HCT116 (cell line): ENCODE results near the gene SYMPK. TPM values are rescaled to one million over a fixed set of nuclear protein-coding genes. Genes with fewer than 3 reads are reported as not detected.

Experiments
- ATAC-seq: fragments of 200-7000 bp; cut with Tn5 transposase; 2 replicates; pipeline ENCODE4 v1.9.1; 2020; ENCODE audit warnings: mild to moderate bottlenecking, moderate library complexity
- BruUV-seq: library from RNA; stranded (reverse); fragments of 400-500 nt; replicated peaks from 2 replicates; lab custom pipeline; 2021; lab: Mats Ljungman, UMichigan
- CTCF ChIA-PET: fragments of 300-600 bp; sonication (Branson Sonifier 250); formaldehyde crosslinking; loops from one replicate; lab custom pipeline; 2021; ENCODE audit warnings: antibody characterized with exemption; lab: Charles Lee
- POLR2A ChIA-PET: fragments of 300-600, 350-600 bp; sonication (Branson Sonifier 250); formaldehyde crosslinking; loops from one replicate; lab custom pipeline; 2021; ENCODE audit warnings: antibody characterized with exemption; lab: Charles Lee
- RAD21 ChIA-PET, 2 experiments: fragments of 300-600 bp; sonication (Branson Sonifier 250); formaldehyde crosslinking; loops; one replicate each; lab custom pipeline; 2023; ENCODE audit warnings: low total read pairs in 2 of 2; ENCODE audit not compliant: uncharacterized antibody in 2 of 2, unreplicated experiment in 2 of 2, low non-redundant PET in 1 of 2; lab: Charles Lee
- DNase-seq: peaks from one replicate; pipeline ENCODE4 v3.0.0-alpha.2; 2010; ENCODE audit warnings: low read depth, low spot score
- H2AFZ ChIP-seq: fragments of 200-600 bp; shearing (Covaris generic), sonication (generic); 2 replicates; pipeline ENCODE4 v1.6.1; 2017; ENCODE audit warnings: low read depth, mixed run types, mixed read lengths, antibody characterized with exemption, low read length; ENCODE audit not compliant: poor library complexity, severe bottlenecking
- H3K27ac ChIP-seq: 2 replicates; pipeline ENCODE4 v1.5.1; 2012; ENCODE audit warnings: low read depth, low read length
- H3K27me3 ChIP-seq: fragments of 200-600 bp; sonication (generic); 2 replicates; pipeline ENCODE4 v1.6.1; 2016; ENCODE audit warnings: mixed run types, low read length, mixed read lengths; ENCODE audit not compliant: insufficient read depth
- H3K36me3 ChIP-seq, 2 experiments: fragments of 200-500 bp in 1 of 2; fragments of 200-600 bp in 1 of 2; sonication (Bioruptor generic) in 1 of 2; sonication (generic) in 1 of 2; 2 replicates each; pipeline versions ENCODE4 v1.5.1 to v1.6.1; 2014 to 2016; ENCODE audit warnings: low read length in 2 of 2, inconsistent platforms in 1 of 2, mixed read lengths in 1 of 2, mixed run types in 1 of 2; ENCODE audit not compliant: insufficient read depth in 2 of 2, control insufficient read depth in 1 of 2
- H3K4me1 ChIP-seq, 2 experiments: fragments of 200-600 bp in 1 of 2; sonication (generic) in 1 of 2; 2 replicates each; pipeline versions ENCODE4 v1.5.1 to v1.6.1; 2012 to 2017; ENCODE audit warnings: low read length in 2 of 2, inconsistent platforms in 1 of 2, mild to moderate bottlenecking in 1 of 2, mixed read lengths in 1 of 2, mixed run types in 1 of 2, moderate library complexity in 1 of 2; ENCODE audit not compliant: insufficient read depth in 2 of 2, control insufficient read depth in 1 of 2
- H3K4me2 ChIP-seq: fragments of 200-600 bp; sonication (generic); 2 replicates; pipeline ENCODE4 v1.6.1; 2017; ENCODE audit warnings: mixed run types, low read length, mixed read lengths
- H3K4me3 ChIP-seq, 2 experiments: fragments of 200-600 bp in 1 of 2; sonication (generic) in 1 of 2; replicated peaks in 1 of 2; 2 replicates each; pipeline ENCODE4 v1.5.1; 2011 to 2016; ENCODE audit warnings: low read length in 2 of 2, control low read depth in 1 of 2, low read depth in 1 of 2, mild to moderate bottlenecking in 1 of 2, mixed read lengths in 1 of 2, mixed run types in 1 of 2
- H3K79me2 ChIP-seq: fragments of 200-600 bp; sonication (generic); 2 replicates; pipeline ENCODE4 v1.6.1; 2017; ENCODE audit warnings: mild to moderate bottlenecking, mixed run types, low read length, moderate library complexity, mixed read lengths; ENCODE audit not compliant: insufficient read depth
- H3K9ac ChIP-seq: fragments of 200-600 bp; sonication (generic); 2 replicates; pipeline ENCODE4 v1.6.1; 2016; ENCODE audit warnings: low read length, mixed read lengths
- H3K9me2 ChIP-seq: fragments of 200-600 bp; sonication (generic), shearing (Covaris generic); 2 replicates; pipeline ENCODE4 v1.6.1; 2017; ENCODE audit warnings: mixed run types, mild to moderate bottlenecking, moderate library complexity; ENCODE audit not compliant: insufficient read depth
- H3K9me3 ChIP-seq, 2 experiments: fragments of 200-500 bp in 1 of 2; fragments of 200-600 bp in 1 of 2; sonication (Bioruptor generic) in 1 of 2; sonication (generic) in 1 of 2; 2 replicates each; pipeline ENCODE4 v1.6.1; 2014 to 2017; ENCODE audit warnings: low read length in 2 of 2, mixed read lengths in 2 of 2, inconsistent platforms in 1 of 2, low read depth in 1 of 2, mild to moderate bottlenecking in 1 of 2, mixed run types in 1 of 2, moderate library complexity in 1 of 2; ENCODE audit not compliant: control insufficient read depth in 1 of 2, insufficient read depth in 1 of 2
- H4K20me1 ChIP-seq: fragments of 200-600 bp; sonication (generic), shearing (Covaris generic); 2 replicates; pipeline ENCODE4 v1.6.1; 2017; ENCODE audit warnings: mixed run types, mild to moderate bottlenecking, moderate library complexity; ENCODE audit not compliant: insufficient read depth
- CBX3 ChIP-seq: IDR thresholded peaks from 2 replicates; pipeline ENCODE4 v1.6.1; 2012; ENCODE audit warnings: low read depth
- EGR1 ChIP-seq: IDR thresholded peaks from 2 replicates; pipeline ENCODE4 v1.6.1; 2012; ENCODE audit warnings: low read depth
- ELF1 ChIP-seq: IDR thresholded peaks from 2 replicates; pipeline ENCODE4 v1.6.1; 2012; ENCODE audit warnings: low read depth, borderline replicate concordance
- EZH2phosphoT487 ChIP-seq: fragments of 200-600 bp; IDR thresholded peaks from 2 replicates; pipeline ENCODE4 v1.6.1; 2018; ENCODE audit warnings: antibody characterized with exemption, borderline replicate concordance
- FOSL1 ChIP-seq: IDR thresholded peaks from 2 replicates; pipeline ENCODE4 v1.6.1; 2012; ENCODE audit warnings: low read depth
- POLR2A ChIP-seq: IDR thresholded peaks from 2 replicates; pipeline ENCODE4 v1.7.0; 2011; ENCODE audit warnings: borderline replicate concordance; ENCODE audit not compliant: insufficient read depth, insufficient read length; ENCODE audit errors: extremely low read depth
- RAD21 ChIP-seq: IDR thresholded peaks from 2 replicates; pipeline ENCODE4 v1.6.1; 2012; ENCODE audit warnings: low read depth, mild to moderate bottlenecking
- SIN3A ChIP-seq: IDR thresholded peaks from 2 replicates; pipeline ENCODE4 v1.6.1; 2012; ENCODE audit warnings: low read depth
- SRF ChIP-seq: IDR thresholded peaks from 2 replicates; pipeline ENCODE4 v1.6.1; 2012; ENCODE audit warnings: low read depth
- TCF7L2 ChIP-seq: IDR thresholded peaks from 2 replicates; pipeline ENCODE4 v1.7.0; 2011; ENCODE audit warnings: borderline replicate concordance, inconsistent platforms; ENCODE audit not compliant: insufficient read depth, insufficient read length; ENCODE audit errors: extremely low read depth
- YY1 ChIP-seq: IDR thresholded peaks from 2 replicates; pipeline ENCODE4 v1.6.1; 2011; ENCODE audit warnings: low read length, low read depth, moderate library complexity, mild to moderate bottlenecking; ENCODE audit not compliant: insufficient replicate concordance; ENCODE audit errors: extremely low read depth
- ZBTB33 ChIP-seq: IDR thresholded peaks from 2 replicates; pipeline ENCODE4 v1.6.1; 2011; ENCODE audit warnings: mild to moderate bottlenecking, low read length, moderate library complexity; ENCODE audit not compliant: insufficient replicate concordance; ENCODE audit errors: extremely low read depth
- ZFX ChIP-seq: fragments of 450-650 bp; IDR thresholded peaks from 2 replicates; pipeline ENCODE4 v1.6.1; 2017
- ZNF274 ChIP-seq: fragments of 200-500 bp; sonication (Bioruptor generic); IDR thresholded peaks from 2 replicates; pipeline ENCODE4 v1.6.1; 2014; ENCODE audit warnings: mild to moderate bottlenecking, low read depth, low read length, inconsistent platforms
- intact Hi-C: fragments of 100-400 bp; cut with micrococcal nuclease; formaldehyde crosslinking; loops from 2 replicates; pipeline ENCODE4 v1.10.0; 2022
- total RNA-seq: library from RNA; stranded (reverse); gene quantifications from one replicate; pipeline ENCODE4 v1.2.1, GENCODE V29; 2021; ENCODE audit not compliant: unreplicated experiment
- TF ChIP-seq, protein P1 (sequence below), 3 experiments: fragments of 200-600 bp in 1 of 3; sonication (generic) in 1 of 3; IDR thresholded peaks in 2 of 3; conservative IDR thresholded peaks in 1 of 3; 2 replicates each; pipeline ENCODE4 v1.5.1; 2012 to 2017; ENCODE audit warnings: low read depth in 2 of 3, low read length in 2 of 3, antibody characterized with exemption in 1 of 3, borderline replicate concordance in 1 of 3, control low read depth in 1 of 3, mild to moderate bottlenecking in 1 of 3, mixed read lengths in 1 of 3, mixed run types in 1 of 3, moderate library complexity in 1 of 3; ENCODE audit not compliant: insufficient read depth in 1 of 3
- TF ChIP-seq, protein P2 (sequence below): IDR thresholded peaks from 2 replicates; pipeline ENCODE4 v1.6.1; 2012; ENCODE audit warnings: low read depth
- TF ChIP-seq, protein P3 (sequence below): IDR thresholded peaks from 2 replicates; pipeline ENCODE4 v1.6.1; 2012

The SYMPK gene
- total RNA-seq, 1 experiment from 2014 or later: 117 TPM

GRCh38 chr19:45882652-45883585 is 20.0 kb upstream of the SYMPK start:
- H3K4me2 ChIP-seq: peak overlapping the region; percentile 96
- H3K4me1 ChIP-seq: peaks cover 27 to 56% of the 10 kb centered on the region in 2 experiments
- DNase-seq: peak; percentile 77
- POLR2A ChIA-PET: interaction anchor here (0.6 to 3.3 kb wide), 2 partner anchors 19 to 899 kb away, joined by 3 to 24 read pairs; partner anchors contain the start of genes FOXA3 and SYMPK
- RAD21 ChIA-PET: interaction anchor here in 1 of 2 experiments (1.0 kb wide), 1 partner anchor 18 kb away, joined by 4 read pairs; the partner anchor contains the start of gene FOXA3
- peak overlapping the region; percentile 68 for H3K27ac ChIP-seq
- no peaks in the 10 kb centered on the region for H3K9me2 ChIP-seq
- H3K9me3 ChIP-seq: no peaks in the 10 kb centered on the region
- no peak overlapping the region for H2AFZ ChIP-seq
- no peaks in the 10 kb centered on the region for H3K36me3 ChIP-seq
- intact Hi-C loops: loop anchor here (1.0 kb wide), 2 partner anchors 19 to 66 kb away; partner anchors contain the start of gene FOXA3
- H4K20me1 ChIP-seq: no peaks in the 10 kb centered on the region
- CTCF ChIA-PET: interaction anchor here (0.6 to 5.0 kb wide), 5 partner anchors 13 to 194 kb away, joined by 3 to 45 read pairs (median 15); partner anchors contain the start of genes FOXA3, SIX5 and SYMPK
- TSS peak; percentile 59 for BruUV-seq
- H3K4me3 ChIP-seq: peak overlapping the region; percentile 61 to 76
- peaks cover 15% of the 10 kb centered on the region for H3K79me2 ChIP-seq
- no peaks in the 10 kb centered on the region for H3K27me3 ChIP-seq
- H3K9ac ChIP-seq: peak overlapping the region; percentile 57
- ATAC-seq: peak; percentile 49
- TF ChIP-seq ZBTB33 (no peak), YY1 (peak; percentile 74), ZNF274 (no peak), EZH2phosphoT487 (no peak), ELF1 (no peak), SIN3A (no peak), RAD21 (peak; percentile 91), SRF (no peak), ZFX (peak; percentile 52; the same call in 1 of the 2 replicates), TCF7L2 (peak; percentile 88), EGR1 (0 out of 2 replicates have a peak, but pooled peaks have one; percentile 27), FOSL1 (no peak), CBX3 (peak; percentile 83), POLR2A (no peak)
- TF ChIP-seq, protein P1, sequence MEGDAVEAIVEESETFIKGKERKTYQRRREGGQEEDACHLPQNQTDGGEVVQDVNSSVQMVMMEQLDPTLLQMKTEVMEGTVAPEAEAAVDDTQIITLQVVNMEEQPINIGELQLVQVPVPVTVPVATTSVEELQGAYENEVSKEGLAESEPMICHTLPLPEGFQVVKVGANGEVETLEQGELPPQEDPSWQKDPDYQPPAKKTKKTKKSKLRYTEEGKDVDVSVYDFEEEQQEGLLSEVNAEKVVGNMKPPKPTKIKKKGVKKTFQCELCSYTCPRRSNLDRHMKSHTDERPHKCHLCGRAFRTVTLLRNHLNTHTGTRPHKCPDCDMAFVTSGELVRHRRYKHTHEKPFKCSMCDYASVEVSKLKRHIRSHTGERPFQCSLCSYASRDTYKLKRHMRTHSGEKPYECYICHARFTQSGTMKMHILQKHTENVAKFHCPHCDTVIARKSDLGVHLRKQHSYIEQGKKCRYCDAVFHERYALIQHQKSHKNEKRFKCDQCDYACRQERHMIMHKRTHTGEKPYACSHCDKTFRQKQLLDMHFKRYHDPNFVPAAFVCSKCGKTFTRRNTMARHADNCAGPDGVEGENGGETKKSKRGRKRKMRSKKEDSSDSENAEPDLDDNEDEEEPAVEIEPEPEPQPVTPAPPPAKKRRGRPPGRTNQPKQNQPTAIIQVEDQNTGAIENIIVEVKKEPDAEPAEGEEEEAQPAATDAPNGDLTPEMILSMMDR (IDR thresholded peaks at IDR 0.05 in 2 of 3, conservative IDR thresholded peaks at IDR 0.05 in 1 of 3; ENCODE audit: borderline replicate concordance in 1 of 3, insufficient read depth in 1 of 3, low read depth in 2 of 3, low read length in 2 of 3): peak; percentile 99 to 100 (median 100)
- TF ChIP-seq, protein P2, sequence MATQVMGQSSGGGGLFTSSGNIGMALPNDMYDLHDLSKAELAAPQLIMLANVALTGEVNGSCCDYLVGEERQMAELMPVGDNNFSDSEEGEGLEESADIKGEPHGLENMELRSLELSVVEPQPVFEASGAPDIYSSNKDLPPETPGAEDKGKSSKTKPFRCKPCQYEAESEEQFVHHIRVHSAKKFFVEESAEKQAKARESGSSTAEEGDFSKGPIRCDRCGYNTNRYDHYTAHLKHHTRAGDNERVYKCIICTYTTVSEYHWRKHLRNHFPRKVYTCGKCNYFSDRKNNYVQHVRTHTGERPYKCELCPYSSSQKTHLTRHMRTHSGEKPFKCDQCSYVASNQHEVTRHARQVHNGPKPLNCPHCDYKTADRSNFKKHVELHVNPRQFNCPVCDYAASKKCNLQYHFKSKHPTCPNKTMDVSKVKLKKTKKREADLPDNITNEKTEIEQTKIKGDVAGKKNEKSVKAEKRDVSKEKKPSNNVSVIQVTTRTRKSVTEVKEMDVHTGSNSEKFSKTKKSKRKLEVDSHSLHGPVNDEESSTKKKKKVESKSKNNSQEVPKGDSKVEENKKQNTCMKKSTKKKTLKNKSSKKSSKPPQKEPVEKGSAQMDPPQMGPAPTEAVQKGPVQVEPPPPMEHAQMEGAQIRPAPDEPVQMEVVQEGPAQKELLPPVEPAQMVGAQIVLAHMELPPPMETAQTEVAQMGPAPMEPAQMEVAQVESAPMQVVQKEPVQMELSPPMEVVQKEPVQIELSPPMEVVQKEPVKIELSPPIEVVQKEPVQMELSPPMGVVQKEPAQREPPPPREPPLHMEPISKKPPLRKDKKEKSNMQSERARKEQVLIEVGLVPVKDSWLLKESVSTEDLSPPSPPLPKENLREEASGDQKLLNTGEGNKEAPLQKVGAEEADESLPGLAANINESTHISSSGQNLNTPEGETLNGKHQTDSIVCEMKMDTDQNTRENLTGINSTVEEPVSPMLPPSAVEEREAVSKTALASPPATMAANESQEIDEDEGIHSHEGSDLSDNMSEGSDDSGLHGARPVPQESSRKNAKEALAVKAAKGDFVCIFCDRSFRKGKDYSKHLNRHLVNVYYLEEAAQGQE: no peak
- TF ChIP-seq, protein P3, sequence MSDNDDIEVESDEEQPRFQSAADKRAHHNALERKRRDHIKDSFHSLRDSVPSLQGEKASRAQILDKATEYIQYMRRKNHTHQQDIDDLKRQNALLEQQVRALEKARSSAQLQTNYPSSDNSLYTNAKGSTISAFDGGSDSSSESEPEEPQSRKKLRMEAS: peak; percentile 75
